GM18858 (cell line): ENCODE results near the gene SLX4IP.

ENCODE experiments used
- ATAC-seq: cut with Tn5 transposase; IDR thresholded peaks from one replicate; pipeline ENCODE4 v1.9.1; 2021; ENCODE audit not compliant: unreplicated experiment

Gene SLX4IP

DNA sequence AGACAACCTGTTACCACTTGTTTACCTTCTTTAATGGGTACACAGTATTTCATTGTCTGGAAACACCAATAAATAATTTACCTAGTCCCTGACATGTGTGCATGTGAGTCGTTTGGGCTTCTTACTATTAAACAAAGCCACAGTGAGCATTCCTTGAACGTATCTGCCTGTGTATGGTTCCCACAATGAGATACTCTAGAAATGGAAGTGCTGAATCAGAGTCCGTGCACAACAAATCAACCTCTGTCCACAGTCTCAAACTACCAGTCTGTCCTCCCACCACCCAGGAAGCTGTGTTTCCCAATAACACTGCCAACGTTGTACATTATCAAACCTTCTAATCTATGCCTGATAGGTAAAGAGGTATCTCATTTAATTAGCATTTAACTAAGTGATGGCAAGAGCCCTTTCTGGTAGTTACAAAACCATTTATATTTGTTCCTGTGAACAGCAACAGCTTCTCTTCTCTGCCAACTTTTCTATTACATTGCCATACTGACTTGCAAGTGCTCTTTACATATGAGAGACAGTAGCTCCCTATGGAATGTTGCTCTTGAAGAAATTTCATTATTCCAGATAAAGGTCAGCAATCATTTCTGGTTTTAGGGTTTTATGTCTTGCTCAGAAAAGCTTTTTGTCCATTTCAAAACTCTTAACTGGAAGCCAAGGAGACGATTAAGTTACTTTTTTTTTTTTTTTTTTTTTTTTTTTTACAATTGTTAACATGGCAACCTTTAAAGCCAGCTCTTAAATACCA is 223.9 kb downstream of the SLX4IP start:
- no peak for ATAC-seq

DNA sequence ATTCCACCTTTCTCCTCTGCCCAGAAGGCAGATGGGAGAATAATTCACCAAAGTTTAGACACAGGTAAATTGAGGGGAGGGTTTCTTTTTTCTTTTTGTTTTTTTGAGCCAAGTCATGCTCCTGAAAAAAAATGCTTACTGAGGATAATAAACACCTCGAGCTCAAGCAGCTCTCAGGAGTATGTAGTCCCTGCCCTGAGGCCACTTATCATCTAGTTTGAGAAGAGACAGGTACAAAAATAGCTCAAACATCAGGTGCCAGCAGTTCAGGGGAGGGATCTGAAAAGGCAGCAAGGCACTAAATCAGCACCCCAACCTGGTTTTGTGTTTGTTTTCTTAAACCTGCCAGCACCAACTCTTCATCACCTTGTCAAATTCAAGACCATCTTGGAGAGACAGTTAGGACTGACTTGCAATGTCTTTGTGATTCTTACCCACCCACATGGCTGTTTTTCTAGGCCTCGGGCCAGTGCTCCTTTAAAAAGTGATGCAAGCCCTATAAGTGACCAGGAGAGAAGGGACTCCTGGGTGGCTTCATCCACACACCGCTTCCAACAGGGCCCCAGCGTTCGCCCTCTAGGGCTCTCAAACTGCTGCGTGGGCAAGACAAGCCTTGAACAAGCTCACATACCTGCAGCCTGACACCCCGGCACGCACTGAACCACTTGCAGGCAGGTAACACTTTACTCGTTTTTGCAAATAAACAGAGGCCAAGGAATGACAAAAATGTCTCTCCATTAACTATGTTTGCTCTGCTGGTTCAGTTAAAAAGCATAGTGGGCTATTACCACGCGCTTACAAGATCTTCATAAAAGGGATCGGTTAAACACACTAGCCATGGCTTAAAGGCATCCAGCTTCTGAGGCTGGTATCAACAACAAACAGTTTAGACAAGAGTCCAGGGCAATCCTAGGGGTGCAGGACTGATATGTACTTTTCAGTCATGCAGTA is 224.8 kb downstream of the SLX4IP start:
- ATAC-seq: no peak

DNA sequence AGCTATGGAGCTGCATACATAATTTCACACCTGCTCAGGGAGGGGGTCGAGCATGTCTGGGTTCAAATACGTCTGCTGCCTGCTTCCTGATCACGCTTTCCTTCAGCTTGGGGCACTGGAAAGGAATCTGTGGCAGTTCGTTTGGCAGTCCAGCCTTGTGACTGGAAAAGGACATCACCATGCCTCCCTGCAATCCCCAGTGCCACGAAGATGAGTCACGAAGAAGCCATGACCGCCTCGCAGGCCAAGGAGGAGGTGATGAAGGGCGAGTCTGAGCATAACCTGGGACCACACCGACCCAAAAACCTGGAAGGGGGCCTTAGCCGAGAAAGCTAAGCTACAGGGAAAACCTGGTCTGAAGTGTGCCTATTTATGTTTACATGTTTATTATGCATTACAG is 225.6 kb downstream of the SLX4IP start:
- ATAC-seq: no peak

DNA sequence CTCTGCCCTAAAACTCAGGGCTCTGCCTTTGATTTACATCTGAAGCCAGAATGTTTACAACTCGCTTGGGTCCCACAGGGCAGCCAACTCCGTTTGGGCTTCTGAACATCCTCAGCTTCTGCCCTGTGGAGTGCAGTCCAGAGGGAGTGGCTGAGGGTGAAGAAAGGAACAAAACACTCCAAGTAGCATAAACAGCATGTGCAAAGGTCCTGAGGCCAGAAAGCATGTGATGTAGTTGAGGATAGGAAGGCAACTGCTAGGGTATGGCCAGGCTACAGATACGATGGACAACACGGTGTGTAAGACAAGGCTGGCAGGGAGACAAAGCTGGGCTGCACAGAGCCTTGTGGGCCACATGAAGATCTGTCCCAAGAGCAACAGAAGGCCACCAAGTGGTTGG is 226.2 kb downstream of the SLX4IP start:
- ATAC-seq: no peak

DNA sequence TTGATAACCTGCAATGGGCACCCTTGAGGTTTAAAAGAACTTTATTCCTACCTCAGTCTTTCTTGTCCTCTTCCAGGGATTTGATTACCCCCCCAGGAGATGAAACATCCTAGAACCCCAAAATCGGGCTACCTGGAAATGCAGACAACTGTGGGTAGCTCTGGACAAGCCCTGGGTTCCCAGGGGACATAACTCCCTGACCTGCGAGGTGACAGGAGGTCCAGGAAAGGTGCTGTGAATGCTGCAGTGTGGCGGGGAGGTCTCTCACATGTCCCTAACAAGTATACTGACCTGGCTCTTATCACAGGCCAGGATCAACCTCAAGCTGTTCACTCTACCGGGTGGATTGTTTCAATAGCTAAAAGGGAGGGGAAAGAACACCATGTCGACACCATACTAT is 227.0 kb downstream of the SLX4IP start:
- ATAC-seq: no peak

DNA sequence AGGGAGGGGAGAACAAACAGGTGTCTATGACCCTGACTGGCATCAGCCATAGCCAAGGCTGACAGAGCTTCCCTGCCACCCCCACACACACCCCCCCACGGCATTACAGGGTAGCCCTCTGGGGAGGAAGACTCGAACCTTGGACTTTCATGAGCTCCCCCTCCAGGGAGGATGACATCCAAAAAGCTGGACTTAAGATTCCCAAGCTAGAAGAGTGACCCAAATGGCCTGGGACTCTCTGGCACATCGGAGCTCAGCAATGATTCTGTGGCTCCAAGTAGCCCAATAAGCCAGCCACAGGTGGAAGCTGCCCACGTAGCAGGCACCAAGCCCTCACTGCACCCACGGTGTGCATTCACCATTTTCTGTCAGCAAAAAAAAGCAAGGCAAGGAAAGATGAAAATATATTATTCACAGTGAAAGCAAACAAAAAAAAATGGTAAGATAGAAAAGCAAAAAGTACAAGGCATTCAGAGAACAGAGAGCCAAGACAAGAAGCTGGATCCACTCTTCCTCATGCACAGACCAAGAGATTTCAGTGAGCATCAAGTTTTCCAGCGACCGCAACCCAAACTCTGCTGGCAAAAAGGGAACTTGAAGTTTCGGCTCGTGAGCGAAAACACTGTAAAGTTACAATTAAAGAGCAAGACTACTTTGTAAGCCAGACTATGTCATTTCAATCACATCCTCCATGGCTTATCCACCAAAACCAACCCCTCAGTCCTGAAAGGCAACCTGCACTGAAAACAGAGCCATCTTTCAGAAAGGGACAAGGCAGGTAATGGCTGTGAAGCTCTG is 227.8 kb downstream of the SLX4IP start:
- no peak for ATAC-seq

DNA sequence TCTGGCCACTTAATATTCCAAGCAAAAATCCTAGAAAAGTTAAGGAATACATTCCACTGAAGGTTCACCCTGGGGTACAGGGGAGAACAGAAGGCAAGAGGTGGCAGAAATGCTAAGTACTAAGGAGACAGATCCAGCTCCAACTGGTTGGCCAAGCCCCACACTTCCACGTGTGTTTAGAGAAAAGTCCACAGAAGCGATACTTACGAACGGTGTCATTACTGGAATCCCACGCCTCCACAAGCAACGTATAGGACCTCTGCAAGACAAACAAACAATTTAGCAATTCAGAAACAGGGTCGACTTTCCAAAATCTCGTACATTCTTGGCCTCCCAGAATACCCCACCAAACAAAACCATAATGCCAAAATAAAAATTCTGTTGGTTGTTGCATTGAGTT is 228.7 kb downstream of the SLX4IP start:
- no peak for ATAC-seq

DNA sequence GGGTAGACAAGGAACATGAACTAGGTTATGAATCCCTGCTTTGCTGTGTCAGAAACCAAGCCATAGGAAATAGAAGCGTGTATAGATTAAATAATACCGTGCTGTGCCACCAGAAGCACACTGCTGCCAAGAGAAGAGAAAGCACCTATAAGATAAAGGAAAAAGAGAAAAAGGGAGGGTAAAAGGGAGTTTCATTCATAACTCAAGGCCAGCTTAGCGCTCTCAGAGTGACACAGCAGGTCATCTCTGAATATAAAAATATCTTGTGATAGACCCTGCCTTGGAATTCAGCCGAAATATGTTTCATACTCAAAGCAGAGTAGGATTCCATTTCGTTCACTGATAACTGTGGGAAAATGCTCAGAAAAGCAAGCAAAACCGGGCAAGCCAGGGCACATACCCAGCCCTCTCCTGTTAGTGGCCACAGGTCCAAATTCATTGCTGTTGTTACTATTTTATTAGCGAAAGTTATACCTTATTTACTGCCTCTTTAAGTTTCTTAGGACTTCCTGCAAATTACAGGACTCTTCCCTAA is 230.0 kb downstream of the SLX4IP start:
- no peak for ATAC-seq

DNA sequence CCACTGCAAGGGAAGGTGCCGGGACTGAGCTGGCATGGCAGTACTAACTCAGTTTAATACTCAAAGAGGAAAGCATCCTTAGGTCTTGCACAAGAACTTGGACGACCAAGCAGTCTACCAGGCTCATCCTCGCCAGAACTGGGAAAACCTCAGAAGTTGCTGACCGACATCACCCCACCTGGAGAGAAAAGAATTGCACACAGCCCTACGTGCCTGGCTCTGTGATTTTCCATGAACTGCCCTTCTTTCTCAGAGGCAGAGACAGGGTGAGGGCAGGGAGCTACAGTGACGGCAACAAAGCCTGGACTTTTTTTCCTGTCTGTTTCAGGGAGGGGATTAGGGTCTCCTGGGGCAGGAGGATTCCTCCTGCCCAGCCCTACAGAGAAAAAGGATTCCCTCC is 230.7 kb downstream of the SLX4IP start:
- no peak for ATAC-seq

DNA sequence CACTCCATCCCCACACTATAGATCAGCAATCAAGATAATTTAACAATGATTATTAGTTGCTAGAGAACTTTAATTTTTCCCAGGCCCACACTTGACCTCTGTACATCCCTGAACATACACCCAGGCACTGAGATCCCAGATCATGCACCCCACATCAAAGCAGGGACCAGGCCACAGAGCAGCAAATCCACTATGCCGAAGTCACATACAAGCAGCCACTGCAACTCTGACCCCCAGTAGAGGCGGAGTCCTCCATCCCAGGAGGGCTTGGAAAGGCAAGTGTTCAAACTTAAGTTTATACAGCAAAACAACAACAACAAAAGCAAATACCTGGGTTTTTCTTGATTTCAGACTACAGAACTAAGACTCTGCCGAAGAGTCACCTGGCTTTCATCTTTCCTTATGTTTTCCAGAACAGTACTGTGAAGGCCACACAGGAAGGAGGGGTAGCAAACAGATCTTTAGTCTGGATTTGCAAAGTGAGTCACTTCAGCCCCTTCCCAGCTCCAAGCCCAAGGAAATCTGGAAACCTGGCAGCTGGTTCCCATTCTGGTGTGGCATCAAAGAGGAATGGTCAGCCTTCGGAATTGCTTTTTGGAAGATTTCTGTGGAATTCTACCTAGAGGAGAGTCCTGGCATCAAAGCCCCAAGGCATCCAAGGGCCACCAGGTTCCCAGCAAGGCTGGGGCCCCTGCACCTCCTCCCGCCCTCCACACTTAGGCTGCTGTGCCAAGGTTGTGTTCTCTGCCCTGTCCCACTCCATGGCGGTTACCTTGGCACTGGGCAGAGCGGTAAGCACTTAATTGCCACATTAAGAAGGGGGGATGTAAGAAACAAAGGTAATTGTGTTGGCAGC is 231.3 kb downstream of the SLX4IP start:
- no peak for ATAC-seq

DNA sequence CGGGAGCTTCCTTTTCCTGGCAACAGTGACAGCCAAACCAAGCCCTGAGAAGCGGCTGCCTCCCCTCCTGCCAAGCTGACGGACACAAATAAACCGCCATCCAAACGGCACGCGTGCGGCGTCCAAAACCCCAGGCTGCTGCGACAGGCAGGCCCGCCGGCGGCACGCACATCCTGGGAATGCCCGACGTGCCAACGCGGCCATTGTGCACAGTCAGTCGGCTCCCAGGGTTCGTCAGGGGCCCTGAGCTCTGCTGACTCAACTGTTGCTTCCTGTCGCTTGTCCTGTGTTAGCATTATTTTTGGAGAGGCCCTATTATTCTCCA is 231.9 kb downstream of the SLX4IP start:
- ATAC-seq: no peak

DNA sequence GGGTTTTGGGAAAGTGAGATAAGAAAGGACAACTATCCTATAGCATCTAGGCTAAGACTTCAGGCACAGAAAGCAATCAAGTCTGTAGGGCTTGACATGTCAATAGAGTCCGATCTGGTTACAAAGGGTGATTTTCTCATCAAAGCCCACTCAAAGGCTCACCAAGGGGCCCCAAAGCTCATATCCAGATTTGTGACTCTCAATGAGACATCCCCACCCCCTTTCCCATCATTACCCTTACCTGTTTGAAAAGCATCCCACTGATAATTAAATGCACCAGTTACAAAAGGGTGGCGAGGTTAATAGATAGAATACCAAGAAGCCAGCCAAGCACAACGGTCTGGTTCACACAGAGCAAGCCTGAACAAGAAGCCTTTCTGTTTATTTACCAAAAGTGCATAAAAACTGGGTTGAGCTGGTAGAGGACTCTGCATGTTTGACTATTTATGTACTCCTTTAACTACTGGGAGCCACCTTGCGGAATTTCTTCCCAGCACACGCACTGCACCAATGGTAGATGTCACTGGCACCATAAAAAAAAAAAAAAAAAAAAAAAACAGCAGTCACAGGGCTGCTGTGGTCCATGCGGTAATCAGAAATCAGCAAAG is 232.6 kb downstream of the SLX4IP start:
- ATAC-seq: no peak

DNA sequence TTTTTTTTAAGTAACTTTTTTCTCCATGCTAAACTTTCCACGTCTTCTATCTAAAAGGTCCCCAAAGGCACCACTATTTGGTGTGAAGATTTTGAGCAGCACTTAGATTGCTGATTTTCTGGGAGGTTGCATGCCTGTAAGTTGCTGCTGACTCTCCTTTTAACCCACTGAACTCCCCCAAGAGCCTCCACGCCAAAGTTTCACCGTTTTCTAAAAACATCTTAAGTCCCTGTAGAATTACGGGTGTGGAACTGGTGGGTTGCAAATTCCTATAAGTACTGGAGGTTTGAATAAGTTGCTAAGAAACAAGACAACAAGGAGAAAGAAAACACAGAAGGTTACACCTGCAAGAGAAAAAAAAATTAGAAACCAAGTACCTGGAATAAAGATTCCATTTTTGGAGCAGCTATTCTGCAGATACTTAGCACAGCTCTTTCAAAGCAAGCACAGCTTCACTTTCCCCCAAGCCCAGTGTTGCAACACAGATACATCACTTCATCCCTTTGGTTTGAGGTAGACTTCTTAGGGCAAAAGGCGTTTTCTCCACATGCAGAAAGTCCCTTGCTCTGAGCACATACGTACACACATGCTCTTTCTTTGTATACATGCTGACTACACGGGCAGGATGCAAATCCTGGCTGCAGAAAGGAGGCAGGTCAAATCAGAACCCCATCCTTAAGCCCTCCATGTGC is 233.7 kb downstream of the SLX4IP start:
- no peak for ATAC-seq

DNA sequence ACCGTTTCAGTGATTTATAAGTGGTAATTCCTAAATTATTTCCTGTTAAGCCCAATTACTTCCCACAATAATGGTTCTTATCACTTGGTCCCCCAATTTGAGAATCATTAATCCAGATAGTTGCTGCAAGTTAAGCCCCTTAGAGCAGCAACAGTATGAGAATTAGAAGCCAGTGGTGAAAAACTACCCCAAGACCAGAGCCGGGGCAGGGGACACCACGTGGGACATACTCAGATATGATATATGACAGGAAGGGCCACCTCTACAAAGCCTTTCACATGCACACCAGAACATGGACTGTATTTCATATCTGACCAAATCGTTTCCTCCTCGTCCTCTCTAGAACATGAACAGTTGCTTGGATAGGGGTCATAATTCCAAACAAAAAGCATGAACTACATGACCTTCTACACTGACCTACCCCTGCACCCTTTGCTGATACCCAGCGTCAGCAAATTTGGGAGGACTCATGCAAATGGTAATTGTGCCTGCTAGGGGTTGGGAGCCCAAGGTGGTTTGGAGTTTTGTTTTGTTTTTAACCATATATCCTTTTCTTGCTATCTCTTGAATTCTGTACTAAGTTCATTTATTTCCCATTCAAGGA is 234.8 kb downstream of the SLX4IP start:
- no peak for ATAC-seq

DNA sequence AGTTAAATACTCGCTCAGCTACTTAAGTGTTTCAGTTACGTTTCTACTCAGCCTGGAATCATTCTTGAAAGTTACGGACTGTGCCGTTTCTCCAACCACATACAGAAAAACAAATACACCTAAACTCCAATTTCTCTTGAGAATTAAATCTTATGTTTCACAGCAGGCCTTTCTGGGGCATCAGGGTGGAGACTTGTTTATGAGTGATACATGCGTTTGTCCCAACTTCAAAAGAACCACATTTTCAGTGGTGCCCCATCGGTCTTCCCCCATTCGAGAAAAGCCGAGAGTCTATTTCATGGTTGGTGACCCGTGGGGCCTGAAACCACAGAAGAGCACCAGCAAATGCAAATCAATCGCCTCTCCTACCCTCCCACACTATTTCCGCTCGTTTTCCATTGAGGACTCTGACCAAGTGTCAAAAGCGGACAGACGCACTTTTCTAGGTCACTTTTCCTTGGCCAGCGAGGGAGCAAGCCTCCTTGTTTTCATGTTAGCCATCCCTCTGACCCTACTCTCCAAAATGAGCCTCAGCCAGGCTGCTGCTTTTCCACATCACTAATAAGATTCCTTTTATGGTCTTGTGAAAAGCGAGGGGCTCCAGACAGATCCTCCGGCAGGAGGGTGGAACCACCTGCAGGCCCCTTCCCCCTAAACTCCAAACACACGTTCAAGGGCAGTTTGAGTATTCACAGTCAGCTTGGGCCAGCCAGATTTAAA is 235.6 kb downstream of the SLX4IP start:
- peak; percentile 33 for ATAC-seq

DNA sequence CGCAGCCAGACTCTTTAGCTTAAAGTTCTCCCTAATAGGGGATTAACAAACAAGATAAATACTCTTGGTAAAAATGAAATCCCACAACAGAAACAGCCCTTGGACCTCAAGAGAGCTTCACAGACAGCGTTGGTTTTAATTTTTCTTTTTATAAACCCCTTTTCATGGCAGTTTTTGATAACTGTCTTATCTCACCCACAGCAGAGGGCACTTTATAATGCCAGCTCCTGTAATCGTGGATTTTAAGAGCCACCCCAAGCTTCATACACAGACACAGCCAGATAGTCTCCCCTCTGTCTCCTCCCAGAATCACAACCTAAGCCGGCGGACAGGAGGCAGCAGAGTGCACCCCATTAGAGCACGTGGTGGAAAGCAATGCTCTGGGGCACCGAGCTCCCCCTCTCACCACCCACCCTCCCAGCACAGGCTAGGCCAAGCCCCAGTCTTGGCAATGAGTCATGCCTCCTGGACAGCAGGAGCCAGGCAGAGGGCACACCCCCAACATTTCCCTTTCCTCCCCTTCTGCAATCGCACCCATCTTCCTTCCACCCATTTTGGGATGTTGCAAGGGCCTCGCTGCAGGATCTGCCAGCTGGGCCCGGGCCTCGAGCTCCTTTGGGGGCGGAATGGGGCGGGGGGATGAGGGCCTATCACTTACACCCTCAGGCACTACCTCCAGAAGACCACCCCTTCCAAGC is 236.3 kb downstream of the SLX4IP start:
- peak; percentile 32 for ATAC-seq

DNA sequence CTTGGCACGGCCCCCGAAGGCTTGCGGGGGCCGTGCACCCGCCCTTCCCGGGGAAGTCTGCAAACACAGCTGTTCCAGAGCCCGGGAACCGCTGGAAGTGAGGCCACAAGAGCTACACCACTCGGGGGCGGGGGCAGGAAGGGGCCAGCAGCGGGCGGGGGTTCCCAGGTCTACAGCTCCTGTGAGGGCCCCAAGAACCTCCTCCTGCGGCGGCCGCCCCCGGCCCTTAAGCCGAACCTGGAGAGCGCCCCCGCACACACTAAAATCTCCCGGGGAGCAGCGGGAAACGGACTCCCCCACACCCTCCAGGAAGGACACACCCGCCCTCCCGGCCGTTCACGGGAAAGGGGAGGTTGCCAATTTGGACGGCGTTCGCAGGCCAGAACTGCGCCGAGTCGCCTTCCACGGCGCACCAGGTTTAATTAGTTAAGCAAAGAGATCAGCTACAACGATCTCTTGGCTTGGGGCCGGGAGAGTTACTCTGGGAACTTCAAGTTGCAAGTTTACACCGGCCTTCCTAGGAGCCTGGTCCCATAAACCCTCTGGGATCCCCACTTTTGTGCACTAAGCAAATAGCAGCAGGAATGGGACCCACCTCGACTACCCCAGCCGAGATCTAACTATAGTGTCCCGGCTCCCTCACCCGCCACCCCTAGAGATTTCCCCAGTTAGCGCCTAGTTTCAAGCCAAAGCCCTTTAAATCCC is 237.0 kb downstream of the SLX4IP start:
- ATAC-seq: no peak
